GM18499 (cell line): ENCODE data around the gene INS.

Experiments used
- ATAC-seq: cut with Tn5 transposase; IDR thresholded peaks from one replicate; pipeline ENCODE4 v1.9.1; 2021; ENCODE audit warnings: moderate number of reproducible peaks; ENCODE audit not compliant: insufficient read depth, unreplicated experiment

The INS gene

DNA sequence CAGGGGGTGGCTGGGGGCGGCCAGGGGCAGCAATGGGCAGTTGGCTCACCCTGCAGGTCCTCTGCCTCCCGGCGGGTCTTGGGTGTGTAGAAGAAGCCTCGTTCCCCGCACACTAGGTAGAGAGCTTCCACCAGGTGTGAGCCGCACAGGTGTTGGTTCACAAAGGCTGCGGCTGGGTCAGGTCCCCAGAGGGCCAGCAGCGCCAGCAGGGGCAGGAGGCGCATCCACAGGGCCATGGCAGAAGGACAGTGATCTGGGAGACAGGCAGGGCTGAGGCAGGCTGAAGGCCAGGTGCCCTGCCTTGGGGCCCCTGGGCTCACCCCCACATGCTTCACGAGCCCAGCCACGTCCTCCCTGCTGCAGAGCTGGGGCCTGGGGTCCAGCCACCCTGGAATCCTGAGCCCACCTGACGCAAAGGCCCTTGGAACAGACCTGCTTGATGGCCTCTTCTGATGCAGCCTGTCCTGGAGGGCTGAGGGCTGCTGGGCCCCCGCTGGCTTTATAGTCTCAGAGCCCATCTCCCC is at the start of gene INS:
Gene INS (minus strand): TSS at position 474 of the 524 bp plus-strand sequence. CDS start 238 bp downstream, at position 236.
- ATAC-seq, result no peak

DNA sequence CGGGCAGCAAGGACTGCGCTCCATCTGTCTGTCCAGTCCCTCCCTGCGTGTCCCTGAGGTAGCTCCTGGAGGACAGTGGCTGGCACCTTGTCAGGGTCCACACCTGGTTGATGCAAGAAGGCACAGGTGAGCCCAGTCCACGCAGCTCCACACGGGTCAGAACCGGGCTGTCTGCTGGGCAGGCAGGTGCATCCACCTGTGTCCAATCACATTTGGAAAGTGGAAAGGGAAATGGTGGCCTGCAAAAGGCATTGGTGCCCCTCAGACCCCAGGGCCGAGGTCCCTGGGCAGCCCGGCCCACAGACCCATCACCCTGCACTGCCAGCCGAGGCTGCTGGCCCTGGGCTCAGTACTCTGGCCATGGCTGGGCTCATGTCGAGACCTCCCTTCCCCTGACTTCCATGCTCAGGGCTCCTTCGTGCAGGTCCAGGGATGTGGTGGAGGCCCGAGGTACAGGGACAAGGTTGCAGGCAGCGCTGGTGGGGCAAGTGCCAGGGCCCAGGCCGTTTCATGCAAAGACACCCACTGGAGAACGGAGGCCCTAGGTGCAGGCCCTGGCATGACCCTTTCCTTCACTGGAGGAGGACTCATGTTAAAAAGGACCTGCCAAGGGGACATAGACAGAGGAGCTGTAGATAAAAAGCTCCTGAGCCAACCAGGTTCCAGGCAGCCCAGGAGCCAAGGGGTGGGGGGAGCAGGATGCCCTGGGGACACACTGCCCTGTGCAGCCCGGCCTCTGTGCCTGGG is 49.5 kb upstream of the INS start:
- no peak for ATAC-seq

DNA sequence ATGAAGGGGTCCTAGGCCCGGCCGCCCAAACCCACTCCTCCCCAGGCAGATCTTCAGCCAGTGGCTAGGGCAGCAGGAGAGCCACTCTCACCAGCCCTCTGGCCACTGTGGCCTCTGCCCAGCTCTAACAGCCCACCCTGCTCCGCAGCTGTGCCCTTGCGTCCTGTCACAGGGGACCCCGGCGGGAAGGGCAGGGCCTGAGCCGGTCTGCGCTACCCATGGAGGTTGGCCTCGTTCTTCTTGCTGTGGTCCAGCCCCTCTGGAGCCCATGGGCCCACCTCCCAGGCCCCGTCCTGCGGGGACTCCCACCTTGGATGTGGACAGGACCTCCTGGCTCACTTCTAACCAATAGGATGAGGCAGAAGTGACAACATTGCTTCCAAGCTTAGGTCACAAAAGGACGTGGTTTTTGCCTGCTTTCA is 48.9 kb upstream of the INS start:
- ATAC-seq, result no peak

DNA sequence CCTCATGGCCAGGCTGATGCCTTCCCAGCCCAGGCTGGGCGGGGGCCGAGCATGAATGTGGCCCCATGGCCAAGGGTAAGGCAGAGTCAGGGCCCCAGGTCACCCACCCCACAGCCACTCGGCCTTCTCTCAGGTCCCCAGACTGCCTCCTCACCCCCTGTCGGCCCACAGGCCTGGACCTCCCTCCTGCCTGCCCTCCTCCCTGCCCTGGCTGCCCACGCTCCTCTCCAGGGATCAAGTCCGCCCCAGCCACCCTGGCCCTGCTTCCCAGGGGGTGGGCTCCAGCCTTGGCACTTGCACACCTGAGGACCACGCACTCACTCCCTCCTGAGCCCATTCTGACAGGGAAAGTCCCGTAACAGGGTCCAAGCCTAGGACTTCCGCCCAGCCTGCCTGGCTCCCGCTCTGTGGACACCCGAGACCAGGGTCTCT is 48.4 kb upstream of the INS start:
- no peak for ATAC-seq

DNA sequence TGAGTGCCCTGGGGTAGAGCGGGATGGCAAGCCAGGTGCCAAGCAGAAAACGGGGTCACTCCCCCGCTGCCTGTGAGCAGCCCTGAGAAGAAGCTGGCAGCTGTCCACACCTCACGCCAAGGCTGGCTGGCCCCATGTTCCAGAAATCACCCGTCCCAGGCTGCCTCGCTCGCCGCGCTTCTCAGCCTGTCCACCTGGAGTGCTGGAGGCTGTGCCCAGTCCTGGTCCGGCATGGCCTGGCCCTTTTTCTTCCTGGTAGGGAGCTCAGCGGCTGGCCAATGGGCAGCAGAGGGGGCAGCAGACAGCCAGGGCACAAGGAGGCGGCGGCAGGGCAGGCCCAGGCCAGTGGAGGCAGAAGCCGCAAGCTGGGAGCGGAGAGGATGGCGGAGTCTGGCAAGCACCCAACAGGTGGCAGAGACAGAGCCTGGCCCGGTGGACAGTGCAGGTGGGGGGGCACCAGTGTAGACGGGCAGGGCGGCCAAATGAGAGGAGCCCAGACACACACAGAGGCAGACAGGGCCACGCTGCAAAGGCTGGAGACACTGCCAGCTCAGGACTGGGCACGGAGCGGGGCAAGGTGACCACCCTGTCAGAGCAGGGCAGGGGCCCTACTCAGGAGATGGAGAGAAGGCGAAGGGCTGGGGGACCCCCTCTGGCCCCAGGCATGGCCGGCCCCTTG is 47.8 kb upstream of the INS start:
- no peak for ATAC-seq

DNA sequence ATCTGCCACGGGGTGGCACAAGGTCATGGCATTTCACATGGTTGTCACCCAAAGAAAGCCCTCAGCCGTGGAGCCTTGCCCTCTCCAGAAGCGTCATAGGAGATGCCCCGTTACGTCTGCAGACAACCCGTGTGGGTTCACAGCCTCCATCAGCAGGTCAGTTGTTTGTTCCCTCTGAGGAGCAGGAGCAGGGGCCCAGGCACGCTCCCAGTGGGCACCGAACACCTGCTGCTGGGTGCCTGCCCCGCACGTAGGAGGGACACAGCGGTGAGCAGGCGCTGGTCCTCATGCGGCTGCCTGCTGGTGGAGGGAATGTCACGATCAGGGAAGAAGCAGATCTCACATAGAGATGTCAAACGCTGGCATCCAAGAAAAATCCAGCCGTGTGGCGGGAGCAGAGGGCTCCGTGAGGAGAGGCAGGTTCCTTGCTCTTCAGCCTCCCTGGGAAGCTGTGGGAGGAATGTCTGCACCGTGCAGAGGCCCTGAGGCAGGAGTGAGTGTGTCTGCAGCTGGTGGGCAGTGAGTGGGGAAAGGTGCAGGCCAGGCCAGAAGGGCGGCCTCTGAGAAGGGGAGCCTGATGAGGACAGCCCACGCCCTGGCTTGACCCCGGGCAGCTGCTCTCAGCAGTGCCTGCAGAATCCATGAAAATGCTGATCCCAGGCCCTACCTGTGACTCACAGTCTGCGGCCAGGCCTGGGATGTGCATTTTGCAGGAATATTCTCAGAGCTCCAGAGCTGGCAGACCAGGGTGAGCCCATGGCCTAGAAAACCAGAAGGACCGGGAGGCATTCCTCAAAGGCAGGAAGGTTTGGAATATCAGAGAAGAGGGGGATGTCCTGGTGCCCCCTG is 47.0 kb upstream of the INS start:
- ATAC-seq, result no peak

DNA sequence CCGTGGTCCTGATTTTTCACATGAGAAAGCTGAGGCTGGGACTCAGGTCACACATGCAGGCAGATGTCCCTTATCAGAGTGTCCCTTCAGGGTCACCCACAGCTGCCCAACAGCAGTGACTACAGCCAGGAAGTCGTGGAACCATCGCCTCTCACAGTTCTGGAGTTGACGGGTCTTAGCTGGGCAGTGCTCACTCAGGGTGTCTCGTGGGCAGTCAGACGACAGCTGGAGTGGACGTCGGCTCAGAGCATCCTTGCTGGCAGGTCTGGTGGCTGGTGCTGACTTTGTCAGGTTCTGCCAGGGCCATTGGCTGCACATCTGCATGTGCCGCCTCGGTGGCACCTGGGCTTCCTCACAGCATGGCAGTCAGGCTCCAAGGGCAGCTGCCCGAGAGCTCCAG is 46.2 kb upstream of the INS start:
- ATAC-seq, result no peak

DNA sequence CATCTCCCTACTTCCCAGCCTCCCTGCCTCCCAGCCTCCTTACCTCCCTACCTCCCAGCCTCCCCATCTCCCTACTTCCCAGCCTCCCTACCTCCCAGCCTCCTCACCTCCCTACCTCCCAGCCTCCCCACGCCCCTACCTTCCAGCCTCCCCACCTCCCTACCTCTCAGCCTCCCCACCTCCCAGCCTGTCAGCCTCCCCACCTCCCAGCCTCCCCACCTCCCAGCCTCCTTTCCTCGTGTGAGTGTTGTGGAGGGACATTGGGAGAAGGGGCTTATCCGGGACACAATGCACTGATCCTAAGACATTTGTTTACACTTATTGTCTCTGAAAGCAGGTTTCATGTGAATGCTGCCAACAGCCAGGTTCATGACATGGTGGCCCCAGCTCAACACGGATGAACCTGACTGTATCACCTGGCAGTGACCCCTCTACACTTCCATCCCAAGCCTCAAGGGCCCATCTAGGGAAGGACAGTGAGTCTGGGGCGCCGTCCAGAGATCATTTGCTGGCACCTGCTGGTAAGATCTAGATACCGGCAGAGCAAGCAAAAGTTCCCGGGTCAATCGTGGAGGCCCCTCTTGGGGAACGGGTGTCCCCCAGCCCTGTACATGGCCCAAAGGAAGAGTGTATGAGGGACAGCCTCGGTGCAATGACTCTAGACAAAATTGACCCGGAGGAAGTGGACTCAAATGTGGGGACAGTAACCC is 45.1 kb upstream of the INS start:
- no peak for ATAC-seq

DNA sequence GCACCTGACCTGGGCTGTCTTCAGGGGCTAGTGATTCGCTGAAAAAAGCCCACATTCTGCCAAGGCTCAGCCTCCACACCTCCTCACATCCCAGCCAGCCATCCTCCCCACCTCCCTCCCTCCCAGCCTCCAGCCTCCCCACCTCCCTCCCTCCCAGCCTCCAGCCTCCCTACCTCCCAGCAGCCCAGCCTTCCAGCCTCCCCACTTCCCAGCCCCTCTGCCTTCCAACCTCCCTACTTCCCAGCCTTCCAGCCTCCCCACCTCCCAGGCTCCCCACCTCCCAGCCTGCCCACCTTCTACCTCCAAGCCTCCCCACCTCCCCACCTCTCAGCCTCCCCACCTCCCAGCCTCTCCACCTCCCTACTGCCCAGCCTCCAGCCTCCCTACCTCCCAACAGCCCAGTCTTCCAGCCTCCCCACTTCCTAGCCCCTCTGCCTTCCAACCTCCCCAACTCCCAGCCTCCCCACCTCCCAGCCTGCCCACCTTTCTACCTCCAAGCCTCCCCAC is 44.3 kb upstream of the INS start:
- no peak for ATAC-seq

DNA sequence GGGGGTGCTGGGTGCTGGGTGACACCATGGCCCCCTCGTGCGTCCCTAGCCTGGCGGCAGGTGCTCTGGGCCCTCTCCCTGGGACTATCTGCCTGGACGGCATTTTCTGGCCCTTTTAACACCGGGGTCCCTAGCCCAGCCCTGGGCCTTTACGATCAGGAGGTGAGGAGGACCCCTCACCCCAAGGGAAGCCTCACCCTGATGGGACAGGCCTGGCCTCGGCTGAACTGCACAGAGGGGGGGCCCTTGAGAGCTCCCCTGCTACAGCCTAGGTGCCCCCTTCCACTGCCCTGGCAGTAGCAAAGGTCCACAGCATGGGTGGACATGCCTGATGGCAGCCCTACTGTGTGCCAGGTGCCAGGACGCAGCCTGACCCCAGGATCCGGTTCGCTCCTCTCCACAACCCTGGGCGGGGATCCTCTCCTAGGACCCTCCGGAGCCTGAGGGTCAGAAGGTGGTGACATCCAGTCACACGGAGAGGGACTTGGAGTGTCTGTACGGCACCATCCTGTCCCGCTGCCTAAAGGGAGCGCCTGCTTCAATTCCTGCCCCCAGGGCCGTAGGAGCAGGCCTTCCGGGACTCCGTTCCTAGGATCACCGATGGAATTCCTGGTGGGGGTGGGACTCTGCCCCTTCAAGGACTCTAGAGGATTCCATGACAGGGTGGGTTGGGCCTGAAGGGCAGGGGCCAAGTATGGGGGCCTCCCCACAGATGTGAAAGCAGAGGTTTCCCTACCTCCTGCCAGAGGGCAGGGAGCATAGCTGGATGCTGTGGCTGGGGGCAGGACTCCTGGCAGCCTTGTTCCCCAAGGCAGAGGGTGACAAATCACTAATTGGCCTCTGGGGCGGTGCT is 43.6 kb upstream of the INS start:
- ATAC-seq, result no peak

DNA sequence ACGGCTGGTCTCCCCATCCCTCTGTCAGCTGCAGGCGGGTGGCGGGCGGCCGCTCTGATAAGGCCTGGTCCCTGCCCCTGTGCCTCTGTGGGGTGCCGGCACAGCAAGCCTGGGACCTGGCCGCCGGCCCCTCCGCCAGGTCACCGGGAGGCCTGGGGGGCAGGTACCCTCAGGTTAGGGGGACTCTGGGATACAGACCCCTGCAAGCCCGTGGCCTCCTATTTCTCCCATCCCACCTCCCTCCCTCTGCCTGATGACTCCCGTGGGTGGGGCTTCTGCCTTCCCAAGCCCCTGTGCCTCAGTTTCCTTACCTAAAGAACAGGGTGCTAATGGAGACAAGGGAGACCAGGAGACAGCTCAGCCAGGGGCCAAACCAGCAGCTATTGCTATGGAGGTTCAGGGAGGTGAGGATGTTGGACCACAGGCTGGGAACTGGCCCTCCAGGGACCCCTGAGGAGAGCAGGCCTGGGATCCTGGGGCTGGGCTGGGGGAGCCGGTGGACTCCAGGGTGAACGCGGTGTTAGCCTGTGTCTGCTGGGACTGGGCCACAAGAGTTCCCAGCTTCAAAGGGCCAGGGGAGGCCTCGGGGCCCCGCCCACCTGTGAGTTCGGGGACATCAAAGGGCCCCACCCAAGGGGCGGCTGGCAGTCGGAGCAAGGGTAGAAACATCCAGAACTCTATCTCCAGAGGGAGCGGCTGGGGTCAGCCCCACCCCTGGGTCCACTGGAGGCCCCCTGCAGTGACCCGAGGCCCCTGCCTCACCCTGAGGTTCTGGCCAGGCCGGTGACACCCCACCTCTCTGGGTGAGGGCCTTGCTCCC is 42.6 kb upstream of the INS start:
- ATAC-seq, result no peak

DNA sequence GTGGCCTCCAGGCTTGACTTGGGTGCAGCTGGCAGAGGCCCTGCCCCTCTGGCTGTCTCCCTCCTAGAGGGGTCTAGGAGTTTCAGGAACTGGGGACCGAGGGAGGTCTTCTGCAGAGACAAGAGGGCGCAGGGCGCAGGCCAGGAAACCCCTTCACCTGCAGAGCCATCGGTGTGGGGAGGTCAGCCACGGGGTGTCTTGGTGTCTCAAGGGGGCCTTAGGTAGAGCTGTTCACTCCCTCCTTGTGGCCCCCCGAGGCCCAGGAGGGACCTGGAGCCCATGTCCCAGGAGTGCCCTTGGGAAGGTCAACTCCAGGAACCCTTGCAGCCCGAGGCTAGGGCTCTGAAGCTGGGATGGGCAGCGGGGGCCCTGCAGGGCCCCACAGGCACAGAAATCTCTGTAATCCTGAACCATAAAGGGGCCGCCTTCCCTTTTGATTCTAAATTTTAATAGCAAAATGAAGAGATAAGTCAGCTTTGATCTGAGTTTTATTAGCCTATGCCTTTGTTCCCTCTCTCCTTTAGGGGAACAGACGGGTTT is 42.0 kb upstream of the INS start:
- ATAC-seq, result no peak

DNA sequence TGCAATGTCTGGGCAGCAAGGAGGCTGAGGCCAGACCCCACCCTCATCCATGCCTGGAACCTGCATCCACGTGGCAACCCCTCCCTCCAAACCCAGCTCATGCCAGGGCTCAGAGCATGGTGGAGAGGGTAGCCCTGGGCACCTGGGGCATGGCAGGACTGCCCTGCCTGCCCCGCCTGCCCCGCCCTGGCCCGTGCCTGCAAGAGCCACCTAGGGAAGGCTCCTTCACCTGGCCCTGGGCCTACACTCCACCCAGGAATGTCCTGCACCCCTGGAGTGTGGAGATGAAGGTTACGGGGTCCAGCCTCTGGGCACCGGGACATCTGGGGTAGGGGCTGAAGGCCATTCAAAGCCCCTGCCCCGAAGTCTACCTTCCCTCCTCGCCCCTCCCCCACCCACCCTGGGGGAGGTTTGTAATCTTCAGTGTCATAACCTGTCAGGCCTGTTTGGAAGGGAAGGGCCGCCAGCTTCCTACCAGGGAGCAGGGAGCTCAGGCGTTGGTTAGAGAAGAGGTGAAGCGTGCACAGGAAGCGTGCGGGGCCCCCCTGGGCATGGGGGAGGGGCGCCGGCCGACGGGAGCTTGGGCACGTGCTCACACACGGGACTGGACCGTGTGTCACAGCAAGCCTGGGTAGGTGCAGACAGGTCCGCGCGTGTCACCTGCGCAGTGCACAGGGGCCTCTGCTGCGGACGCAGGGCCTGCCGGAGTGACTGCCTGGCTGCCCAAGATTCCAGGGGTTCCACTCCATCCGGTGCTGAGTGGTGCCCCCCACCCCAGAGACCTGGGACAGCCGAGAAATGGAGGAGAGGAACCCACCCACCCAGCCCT is 41.3 kb upstream of the INS start:
- ATAC-seq, result no peak

DNA sequence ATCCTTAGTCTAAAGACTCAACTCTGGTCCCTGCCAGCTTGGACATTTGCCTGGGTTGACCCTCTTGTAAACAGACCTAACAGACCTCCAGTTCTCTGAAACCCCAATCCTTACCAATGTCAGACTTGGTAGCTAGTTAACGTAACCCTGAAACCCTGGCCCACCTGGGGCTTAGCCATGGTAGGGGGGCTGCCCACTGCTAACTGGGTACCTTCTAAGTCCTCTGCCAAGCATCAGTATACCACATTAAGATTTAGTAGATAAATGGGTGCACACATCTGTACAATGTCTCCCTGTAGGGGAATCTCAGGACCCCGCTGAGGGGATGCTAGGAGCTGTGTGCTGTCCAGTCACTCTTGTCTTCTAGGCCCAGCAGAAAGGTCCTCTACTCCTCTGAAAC is 40.5 kb upstream of the INS start:
- no peak for ATAC-seq

DNA sequence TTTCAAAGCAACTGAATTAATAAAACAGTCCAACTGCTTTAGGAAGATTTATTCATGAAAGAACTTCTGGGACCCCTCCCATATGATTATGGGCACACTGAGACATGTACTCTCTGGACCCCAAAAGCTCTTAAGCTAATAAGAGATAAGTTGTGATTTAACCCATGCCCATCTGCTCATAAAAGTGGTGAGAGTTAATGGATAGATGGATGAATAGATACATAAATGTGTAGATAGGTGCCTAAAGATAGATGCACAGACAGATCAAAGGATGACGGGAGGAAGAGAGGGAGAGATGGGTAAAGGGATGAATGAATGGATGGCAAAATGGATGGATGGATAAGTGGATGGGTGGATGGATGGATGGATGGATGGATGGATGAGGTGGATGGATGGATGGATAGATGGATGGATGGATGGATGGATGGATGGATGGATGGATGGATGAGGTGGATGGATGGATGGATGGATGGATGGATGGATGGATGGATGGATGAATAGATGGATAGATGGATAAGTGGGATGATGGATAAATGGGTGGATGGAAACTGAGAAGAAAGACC is 40.0 kb upstream of the INS start:
- ATAC-seq, result no peak

DNA sequence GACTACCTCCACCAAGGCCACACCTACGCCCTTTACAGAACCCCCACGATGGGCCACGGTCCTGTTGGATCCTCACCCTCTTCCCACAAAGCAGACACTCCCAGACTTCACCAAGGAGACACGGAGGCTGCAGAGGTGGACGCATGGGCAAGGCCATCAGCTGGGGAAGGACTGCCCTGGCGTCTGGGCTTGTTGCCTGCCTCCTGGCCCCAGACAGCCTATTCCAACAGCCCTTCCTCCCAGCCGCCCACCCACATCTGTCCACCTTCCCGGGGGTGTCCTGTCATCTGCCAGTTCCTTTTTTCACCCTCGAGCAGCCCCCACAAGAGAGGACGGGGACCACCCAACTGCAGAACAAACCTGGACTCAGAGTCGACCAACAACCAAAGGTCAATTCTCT is 39.5 kb upstream of the INS start:
- no peak for ATAC-seq
